Smooth muscle cell (in vitro differentiated cells): ENCODE data around the gene MRTFA. TPM values are rescaled to one million over a fixed set of nuclear protein-coding genes. Genes with fewer than 3 reads are reported as not detected.

Source experiments
- DNase-seq: peaks from one replicate; lab custom pipeline; 2025; ENCODE audit not compliant: unreplicated experiment; lab: John Stamatoyannopoulos, UW
- H2AFZ ChIP-seq: fragments of 200-600 bp; sonication (generic); 2 replicates; pipeline ENCODE4 v1.6.0; 2016; ENCODE audit warnings: antibody characterized with exemption, low read depth, mild to moderate bottlenecking
- H3F3A ChIP-seq: fragments of 200-600 bp; sonication (generic); 2 replicates; pipeline ENCODE4 v1.6.0; 2017; ENCODE audit warnings: antibody characterized with exemption, low read depth
- H3K27ac ChIP-seq: fragments of 200-600 bp; sonication (generic); 2 replicates; pipeline ENCODE4 v1.5.1; 2016; ENCODE audit warnings: low read depth, mild to moderate bottlenecking
- H3K27me3 ChIP-seq: fragments of 200-600 bp; sonication (generic); 2 replicates; pipeline ENCODE4 v1.6.1; 2016; ENCODE audit warnings: low read depth, mild to moderate bottlenecking
- H3K36me3 ChIP-seq: fragments of 200-600 bp; sonication (generic); 2 replicates; pipeline ENCODE4 v1.5.1; 2016; ENCODE audit warnings: low read depth
- H3K4me1 ChIP-seq: fragments of 200-600 bp; sonication (generic); 2 replicates; pipeline ENCODE4 v1.5.1; 2016; ENCODE audit warnings: low read depth
- H3K4me2 ChIP-seq: fragments of 200-600 bp; sonication (generic); 2 replicates; pipeline ENCODE4 v1.6.0; 2016; ENCODE audit warnings: mild to moderate bottlenecking
- H3K4me3 ChIP-seq: fragments of 200-600 bp; sonication (generic); 2 replicates; pipeline ENCODE4 v1.5.1; 2016; ENCODE audit warnings: mild to moderate bottlenecking
- H3K79me2 ChIP-seq: fragments of 200-600 bp; sonication (generic); 2 replicates; pipeline ENCODE4 v1.6.0; 2016; ENCODE audit warnings: low read depth, mild to moderate bottlenecking
- H3K9ac ChIP-seq: fragments of 200-600 bp; sonication (generic); 2 replicates; pipeline ENCODE4 v1.6.0; 2016; ENCODE audit warnings: low read depth
- H3K9me3 ChIP-seq: fragments of 200-600 bp; sonication (generic); replicated peaks from 2 replicates; pipeline ENCODE4 v1.5.1; 2016; ENCODE audit warnings: low read depth
- H4K20me1 ChIP-seq: fragments of 200-600 bp; sonication (generic); 2 replicates; pipeline ENCODE4 v1.6.0; 2016; ENCODE audit warnings: low read depth
- CTCF ChIP-seq: fragments of 200-600 bp; sonication (generic); IDR thresholded peaks from 2 replicates; pipeline ENCODE4 v1.5.1; 2017; ENCODE audit warnings: borderline replicate concordance, mild to moderate bottlenecking, antibody characterized with exemption; ENCODE audit not compliant: insufficient read depth, poor library complexity, severe bottlenecking
- WGBS: methylation state at CpG from one replicate; pipeline ENCODE4 v1.1.7; 2016; ENCODE audit warnings: low lambda C conversion rate; 5-methylcytosine and 5-hydroxymethylcytosine counted together
- polyA plus RNA-seq: library from polyadenylated mRNA; unstranded; fragments of >200 nt; fragmentation: Nextera tagmentation; extraction: Ambion mirVana; gene quantifications from 2 replicates; pipeline ENCODE4 v1.2.1, GENCODE V29; 2016
- total RNA-seq: library from RNA; depleted of rRNA; stranded (reverse); fragments of >200 nt; gene quantifications from 2 replicates; pipeline ENCODE4 v1.2.3, GENCODE V29; 2014

MRTFA gene
- total and polyA plus RNA-seq, 2 experiments from 2014 or later, result 25.5 to 41.7 TPM

DNA sequence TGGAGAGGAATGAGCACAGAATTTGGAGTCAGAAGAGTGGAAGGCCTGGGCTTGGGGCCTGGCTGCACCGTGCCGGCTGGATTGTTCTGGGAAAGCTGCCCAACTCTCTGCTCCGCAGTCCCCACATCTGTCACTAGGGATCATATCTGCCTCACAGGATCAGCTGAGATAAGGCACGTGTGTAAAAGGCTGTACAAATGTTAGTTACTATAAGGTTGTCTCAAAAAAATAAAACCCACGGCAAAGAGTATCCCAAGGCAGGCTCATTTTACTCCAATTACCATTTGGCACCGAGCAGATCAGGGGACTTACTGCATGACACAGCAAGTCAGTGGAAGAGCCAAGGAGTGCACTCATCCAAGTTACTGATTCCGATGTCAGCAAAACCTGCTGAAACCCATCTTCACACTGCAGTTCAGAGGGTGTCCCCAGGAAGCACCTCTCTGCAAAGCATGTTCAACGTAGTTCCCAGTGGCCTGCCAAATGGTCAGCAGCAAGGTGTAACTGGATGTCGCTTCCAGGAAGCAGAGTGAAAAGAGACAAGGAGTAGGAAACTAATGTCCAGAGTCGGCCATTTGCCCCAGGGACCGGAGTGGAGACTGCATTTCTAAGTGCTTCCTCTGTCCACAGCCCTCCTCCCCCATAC lies 18.1 kb upstream of the MRTFA start:
- peak overlapping the region; percentile 98 for H3K27ac ChIP-seq
- WGBS, result 32% methylated on average over 11 of the region's 11 CpGs
- peak overlapping the region; percentile 65 for H3K9ac ChIP-seq
- no peaks in the 10 kb centered on the region for H4K20me1 ChIP-seq
- peak overlapping the region; percentile 9 for H3K4me2 ChIP-seq
- DNase-seq, result no peak
- H3K9me3 ChIP-seq, result no peaks in the 10 kb centered on the region
- no peaks in the 10 kb centered on the region for H3K27me3 ChIP-seq
- no peak for TF ChIP-seq CTCF
- peaks cover 20% of the 10 kb centered on the region for H3K4me1 ChIP-seq
- no peaks in the 10 kb centered on the region for H3K36me3 ChIP-seq
- peaks cover 22% of the 10 kb centered on the region for H3F3A ChIP-seq
- H2AFZ ChIP-seq, result peak overlapping the region; percentile 28
- H3K4me3 ChIP-seq, result no peak overlapping the region
- H3K79me2 ChIP-seq, result no peaks in the 10 kb centered on the region

- Histone ChIP-seq H3F3A (peaks cover 22% of the 10 kb centered on the region), H3K79me2 (no peaks in the 10 kb centered on the region), H3K4me2 (no peak overlapping the region), H2AFZ (no peak overlapping the region), H3K27me3 (no peaks in the 10 kb centered on the region), H3K4me3 (no peak overlapping the region), H4K20me1 (no peaks in the 10 kb centered on the region), H3K9me3 (no peaks in the 10 kb centered on the region), H3K9ac (peak overlapping the region; percentile 94), H3K4me1 (peaks cover 20% of the 10 kb centered on the region), H3K36me3 (no peaks in the 10 kb centered on the region), H3K27ac (peak overlapping the region; percentile 98)
- DNase-seq, result no peak
- TF ChIP-seq CTCF, result no peak
- 99% methylated on average over 9 of the region's 9 CpGs for WGBS
These were observed 16.8 kb upstream of the MRTFA start for GRCh38 chr22:40653361-40653760.

DNA sequence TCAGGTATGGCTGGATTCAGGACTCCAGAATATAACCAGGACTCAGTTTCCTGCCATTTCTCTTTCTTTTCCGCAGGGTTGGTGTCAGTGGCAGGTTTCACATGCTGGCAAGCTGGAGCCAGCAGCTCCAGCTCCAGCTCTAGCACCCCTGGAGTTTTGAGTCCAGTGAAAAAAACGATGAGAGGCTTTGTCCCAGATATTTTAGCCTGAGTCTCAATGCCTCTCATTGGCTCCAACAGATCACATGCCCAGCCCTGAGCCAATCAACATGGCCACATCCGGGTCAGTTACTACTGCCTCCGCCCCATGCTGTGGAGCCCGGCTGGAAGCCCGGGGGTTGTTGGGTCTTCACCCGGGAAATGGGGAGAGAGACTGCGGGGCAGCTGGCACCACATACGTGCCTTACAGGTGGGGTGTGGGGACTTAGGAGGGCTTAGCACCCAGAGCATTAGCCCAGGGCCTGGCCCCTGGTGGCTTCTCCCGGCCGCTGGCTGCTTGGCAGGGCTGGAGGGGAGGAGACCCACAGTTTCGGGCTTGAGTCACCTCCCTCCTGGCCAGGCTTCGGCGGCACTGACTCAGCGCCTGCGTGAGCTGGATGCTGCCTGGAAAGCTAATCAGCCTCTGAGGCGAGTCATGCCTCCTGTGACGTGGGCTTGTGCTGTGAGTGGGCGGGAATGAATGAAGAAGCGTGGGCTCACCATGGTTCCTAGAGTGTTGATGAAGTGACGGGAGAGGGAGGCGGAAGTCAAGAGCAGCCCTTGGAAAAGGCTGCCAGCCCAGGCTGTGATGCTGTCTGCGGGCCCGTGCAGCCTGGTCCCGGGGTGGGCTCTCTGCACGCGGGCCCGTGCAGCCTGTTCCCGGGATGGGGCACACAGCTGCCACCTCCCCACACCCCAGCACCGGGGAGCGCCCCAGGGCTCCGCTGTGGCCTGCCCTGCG lies 15.3 kb upstream of the MRTFA start:
- 30% methylated on average over 33 of the region's 33 CpGs for WGBS
- no peak for TF ChIP-seq CTCF
- peak; percentile 98 for DNase-seq
- no peaks in the 10 kb centered on the region for H3K36me3 ChIP-seq
- H2AFZ ChIP-seq, result peak overlapping the region; percentile 67
- H3K4me3 ChIP-seq, result peak overlapping the region; percentile 46
- H3K9ac ChIP-seq, result peak overlapping the region; percentile 94
- no peaks in the 10 kb centered on the region for H3K27me3 ChIP-seq
- H3K79me2 ChIP-seq, result no peaks in the 10 kb centered on the region
- no peaks in the 10 kb centered on the region for H4K20me1 ChIP-seq
- peak overlapping the region; percentile 98 for H3K27ac ChIP-seq
- H3K4me1 ChIP-seq, result peaks cover 20% of the 10 kb centered on the region
- peak overlapping the region; percentile 79 for H3K4me2 ChIP-seq
- H3K9me3 ChIP-seq, result no peaks in the 10 kb centered on the region
- H3F3A ChIP-seq, result peaks cover 22% of the 10 kb centered on the region
